Brain microvascular endothelial cell (primary cell): ENCODE measurements around the gene PRDX6.
"Not testable (repeated sequence)": the region's sequence is repeated elsewhere in the genome, so short reads cannot be mapped to it uniquely, and the experiment has no call there.

Source experiments
- DNase-seq: peaks from one replicate; pipeline ENCODE4 v3.0.0-alpha.2; 2020
- H3K27ac ChIP-seq: fragments of 250-450 bp; sonication (Bioruptor Pico); 2 replicates; pipeline ENCODE4 v1.5.1; 2020; ENCODE audit warnings: mild to moderate bottlenecking, moderate library complexity
- H3K27me3 ChIP-seq: fragments of 250-450 bp; sonication (Bioruptor Pico); replicated peaks from 2 replicates; pipeline ENCODE4 v1.5.1; 2020; ENCODE audit warnings: mild to moderate bottlenecking
- H3K36me3 ChIP-seq: fragments of 250-450 bp; sonication (Bioruptor Pico); replicated peaks from 2 replicates; pipeline ENCODE4 v1.5.1; 2020; ENCODE audit warnings: mild to moderate bottlenecking
- H3K4me3 ChIP-seq: 2 replicates; pipeline ENCODE4 v1.5.1; 2011; ENCODE audit warnings: low read depth, mild to moderate bottlenecking, control low read depth, low read length, moderate library complexity
- CTCF ChIP-seq: IDR thresholded peaks from 2 replicates; pipeline ENCODE4 v1.5.1; 2011; ENCODE audit warnings: low read depth, mild to moderate bottlenecking, moderate library complexity, low read length, control low read depth, inconsistent platforms; ENCODE audit errors: missing control alignments
- in situ Hi-C: cut with HindIII; loops from 2 replicates; pipeline ENCODE4 v1.10.0; 2017; ENCODE audit warnings: low sequenced_read_pairs, low pct_ligation_motif_present

PRDX6 gene

GRCh38 chr1:173489149-173489600, 12.0 kb downstream of the PRDX6 start:
- DNase-seq: no peak
- TF ChIP-seq CTCF: no peak
- H3K4me3 ChIP-seq: no peak overlapping the region
- no peaks in the 10 kb centered on the region for H3K27me3 ChIP-seq
- in situ Hi-C loops: no loop called here
- H3K36me3 ChIP-seq: peaks cover 45% of the 10 kb centered on the region
- H3K27ac ChIP-seq: no peak overlapping the region

GRCh38 chr1:173489929-173490328, 12.8 kb downstream of the PRDX6 start:
- no peak for DNase-seq
- in situ Hi-C loops: no loop called here
- Histone ChIP-seq H3K27ac (no peak overlapping the region), H3K4me3 (no peak overlapping the region), H3K36me3 (peaks cover 40% of the 10 kb centered on the region), H3K27me3 (no peaks in the 10 kb centered on the region)
- TF ChIP-seq CTCF: no peak

GRCh38 chr1:173491508-173491907, 14.4 kb downstream of the PRDX6 start:
- TF ChIP-seq CTCF: no peak

GRCh38 chr1:173493125-173493524, 16.0 kb downstream of the PRDX6 start:
- H3K4me3 ChIP-seq, H3K27ac ChIP-seq, in situ Hi-C loops, H3K27me3 ChIP-seq, H3K36me3 ChIP-seq, DNase-seq: not testable (repeated sequence)

More at GRCh38 chr1:173491508-173491907, 14.4 kb downstream of the PRDX6 start:
- in situ Hi-C loops: no loop called here
- Histone ChIP-seq H3K4me3 (no peak overlapping the region), H3K27ac (no peak overlapping the region), H3K36me3 (peaks cover 25% of the 10 kb centered on the region), H3K27me3 (no peaks in the 10 kb centered on the region)
- no peak for DNase-seq

GRCh38 chr1:173495609-173496267, 18.6 kb downstream of the PRDX6 start:
- Histone ChIP-seq H3K27me3 (no peaks in the 10 kb centered on the region), H3K27ac (no peak overlapping the region), H3K36me3 (no peaks in the 10 kb centered on the region), H3K4me3 (no peak overlapping the region)
- TF ChIP-seq CTCF: no peak
- DNase-seq: no peak
- in situ Hi-C loops: no loop called here

- in situ Hi-C loops: no loop called here
- Histone ChIP-seq H3K27ac (no peak overlapping the region), H3K27me3 (no peaks in the 10 kb centered on the region), H3K36me3 (no peaks in the 10 kb centered on the region), H3K4me3 (no peak overlapping the region)
- DNase-seq: no peak
- no peak for TF ChIP-seq CTCF
Observed at GRCh38 chr1:173496757-173497320, 19.7 kb downstream of the PRDX6 start.
